ENCODE measurements around the gene ABCA4.

GRCh38 chr1:94037392-94038229, 83.3 kb downstream of the ABCA4 start:
- TF ChIP-seq CTCF (IDR thresholded peaks at IDR 0.05) (no peak), POLR2A (IDR thresholded peaks at IDR 0.05) (no peak)
